HG03097 (cell line): ENCODE results near the gene SCAF1.

Experiments used
- ATAC-seq: cut with Tn5 transposase; IDR thresholded peaks from one replicate; pipeline ENCODE4 v1.9.1; 2021; ENCODE audit not compliant: unreplicated experiment, low FRiP score

Gene SCAF1

GRCh38 chr19:49665036-49665350, 23.0 kb downstream of the SCAF1 start:
- ATAC-seq: no peak

- ATAC-seq: peak; percentile 70
These were observed 23.5 kb downstream of the SCAF1 start, which contains the start of the genes BCL2L12 and IRF3 for GRCh38 chr19:49665351-49666119. Gene BCL2L12, plus strand, starts transcription at chr19:49665933. Its CDS starts 760 bp downstream, at chr19:49666693. Gene IRF3, minus strand, starts transcription at chr19:49665857. Its CDS starts 1,019 bp downstream, at chr19:49664838.

- no peak for ATAC-seq
These were observed 24.1 kb downstream of the SCAF1 start for GRCh38 chr19:49666120-49666444.

- ATAC-seq: no peak
These were observed 25.5 kb downstream of the SCAF1 start for GRCh38 chr19:49667473-49667872.

GRCh38 chr19:49669516-49669915, 27.5 kb downstream of the SCAF1 start:
- no peak for ATAC-seq

- ATAC-seq: no peak
These were observed 30.3 kb downstream of the SCAF1 start for GRCh38 chr19:49672131-49672919.

- ATAC-seq: peak; percentile 25
These were observed 34.3 kb downstream of the SCAF1 start for GRCh38 chr19:49676136-49676783.

GRCh38 chr19:49676784-49677230, 34.8 kb downstream of the SCAF1 start:
- peak; percentile 69 for ATAC-seq

GRCh38 chr19:49677231-49677900, 35.4 kb downstream of the SCAF1 start, which contains the start of gene PRMT1:
Gene PRMT1, plus strand, starts transcription at chr19:49677271. Its CDS starts 10 bp downstream, at chr19:49677281.
- ATAC-seq: peak; percentile 1

- no peak for ATAC-seq
These were observed 36.1 kb downstream of the SCAF1 start for GRCh38 chr19:49677901-49678674.

- ATAC-seq: no peak
These were observed 37.2 kb downstream of the SCAF1 start for GRCh38 chr19:49678985-49679770.

- no peak for ATAC-seq
These were observed 37.9 kb downstream of the SCAF1 start for GRCh38 chr19:49679771-49680413.

GRCh38 chr19:49680421-49681351, 38.7 kb downstream of the SCAF1 start:
- no peak for ATAC-seq

GRCh38 chr19:49681830-49682229, 39.8 kb downstream of the SCAF1 start:
- ATAC-seq: no peak

GRCh38 chr19:49682274-49682673, 40.3 kb downstream of the SCAF1 start:
- no peak for ATAC-seq

- no peak for ATAC-seq
These were observed 41.8 kb downstream of the SCAF1 start for GRCh38 chr19:49683814-49684250.

- no peak for ATAC-seq
These were observed 42.4 kb downstream of the SCAF1 start for GRCh38 chr19:49684251-49684982.
